ENCODE data around the gene COPS9. TPM values are rescaled to one million over a fixed set of nuclear protein-coding genes. Genes with fewer than 3 reads are reported as not detected.

Gene COPS9
- total RNA-seq, 1 experiment from 2014 or later = 265 TPM

DNA sequence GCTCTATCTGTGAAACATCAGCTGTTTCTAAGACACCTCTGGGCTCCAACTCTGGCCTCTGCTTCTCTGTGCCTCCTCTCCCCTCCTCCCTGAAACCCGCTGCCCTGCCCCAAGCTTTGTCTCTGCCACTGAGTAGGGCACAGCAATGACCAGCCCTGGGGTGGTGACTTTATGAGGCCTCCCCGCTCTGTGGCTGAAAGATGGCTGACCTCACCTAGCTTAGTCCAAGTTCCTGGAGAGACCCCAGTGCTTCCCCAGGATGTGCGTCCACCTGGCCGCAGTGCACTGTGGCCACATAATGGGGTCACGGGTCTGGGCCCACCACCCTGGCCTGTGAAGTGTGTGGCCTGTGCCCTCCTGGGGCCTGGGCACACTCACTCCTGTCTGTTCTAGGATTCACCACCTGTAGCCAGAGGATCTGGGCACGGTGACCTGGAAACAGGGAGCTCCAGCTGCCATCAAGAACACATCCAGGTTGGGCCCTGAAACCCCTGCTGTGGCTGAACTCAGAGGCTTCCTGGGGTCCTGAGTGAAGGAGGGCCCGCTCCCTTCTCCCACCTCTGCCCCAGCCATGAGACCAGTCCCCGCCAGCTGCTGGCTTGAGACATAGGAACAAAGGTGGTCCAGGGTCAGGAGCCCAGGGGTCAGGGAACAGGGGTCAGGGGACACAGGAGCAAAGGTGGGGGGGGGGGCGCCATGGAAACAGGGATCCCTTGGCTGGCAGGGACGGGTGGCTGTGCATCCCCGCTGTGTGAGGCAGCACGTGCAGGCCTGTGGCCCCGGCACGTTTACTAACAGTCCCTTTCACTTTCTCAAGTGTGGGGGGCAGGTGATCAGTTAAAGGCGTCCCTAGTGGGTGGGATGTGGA lies 33.6 kb upstream of the COPS9 start:
- H3K27ac ChIP-seq = no peak overlapping the region
- H3K27me3 ChIP-seq = no peaks in the 10 kb centered on the region
- H3K4me1 ChIP-seq = peaks cover 12% of the 10 kb centered on the region
- H3K9me3 ChIP-seq (replicated peaks) = no peaks in the 10 kb centered on the region; the same call in 1 of the 2 replicates
- no peak overlapping the region for H3K4me3 ChIP-seq
- no peaks in the 10 kb centered on the region for H3K36me3 ChIP-seq
- DNase-seq = no peak

DNA sequence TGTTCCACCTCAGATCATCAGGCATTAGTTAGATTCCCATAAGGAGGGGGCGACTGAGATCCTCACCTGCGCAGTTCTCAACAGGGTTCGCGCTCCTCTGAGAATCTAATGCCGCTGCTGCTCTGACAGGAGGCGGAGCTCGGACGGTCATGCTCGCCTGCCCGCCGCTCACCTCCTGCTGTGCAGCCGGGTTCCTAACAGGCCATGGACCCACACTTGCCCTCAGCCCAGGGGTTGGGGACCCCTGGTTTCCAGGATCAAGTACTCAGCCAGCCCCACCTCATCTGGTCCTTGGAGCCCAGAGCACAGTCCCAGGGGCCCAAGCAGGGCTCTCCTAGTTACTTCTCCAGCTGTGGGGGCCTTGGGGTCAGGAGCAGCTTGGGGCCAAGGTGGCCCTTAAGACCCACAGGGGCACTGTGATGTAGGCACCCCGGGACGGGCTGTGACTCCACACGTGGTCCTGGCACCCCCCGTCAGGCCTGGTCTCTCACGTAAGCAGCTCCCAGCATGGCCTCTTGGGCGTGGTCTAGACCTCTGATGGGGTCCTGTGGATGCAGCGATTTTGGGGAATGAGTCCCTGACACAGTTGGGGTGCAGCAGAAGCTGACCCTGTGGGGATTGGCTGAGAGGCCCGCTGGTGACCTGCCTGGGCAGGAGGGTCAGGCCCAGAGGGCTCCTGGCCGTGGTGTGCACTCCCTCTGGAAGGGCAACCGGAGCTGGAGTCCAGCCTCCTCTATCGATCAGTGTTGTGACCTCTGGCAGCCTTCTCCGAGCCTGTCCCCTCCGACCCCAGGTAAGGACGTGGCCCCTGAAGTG lies 32.6 kb upstream of the COPS9 start:
- H3K9me3 ChIP-seq (replicated peaks) = no peaks in the 10 kb centered on the region; the same call in none of the 2 replicates
- H3K4me1 ChIP-seq = peaks cover 12% of the 10 kb centered on the region
- no peak overlapping the region for H3K4me3 ChIP-seq
- DNase-seq = no peak
- H3K27ac ChIP-seq = no peak overlapping the region
- no peaks in the 10 kb centered on the region for H3K27me3 ChIP-seq
- no peaks in the 10 kb centered on the region for H3K36me3 ChIP-seq

DNA sequence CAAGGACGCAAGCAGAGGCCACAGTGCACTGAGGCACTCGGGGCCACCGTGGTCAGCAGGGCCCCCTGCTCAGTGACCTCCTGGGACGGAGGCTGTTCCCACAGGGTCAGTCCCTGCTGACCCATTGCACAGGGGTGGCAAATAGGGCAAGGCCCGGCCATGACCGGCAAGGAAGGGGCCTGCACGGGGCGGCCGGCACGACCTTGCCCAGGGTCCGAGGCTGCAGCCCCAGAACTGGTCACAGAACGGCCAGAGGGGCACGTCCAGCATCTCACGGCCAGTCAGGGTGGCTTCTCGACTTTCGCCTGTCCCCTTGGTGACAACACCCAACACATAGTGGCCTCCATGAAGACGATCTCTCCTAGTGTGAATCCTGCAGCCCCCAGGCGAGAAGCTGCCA lies 31.9 kb upstream of the COPS9 start:
- Histone ChIP-seq H3K4me3 (no peak overlapping the region), H3K27me3 (no peaks in the 10 kb centered on the region), H3K27ac (no peak overlapping the region), H3K36me3 (no peaks in the 10 kb centered on the region), H3K4me1 (peaks cover 12% of the 10 kb centered on the region), H3K9me3 (replicated peaks) (no peaks in the 10 kb centered on the region; the same call in none of the 2 replicates)
- DNase-seq = no peak

DNA sequence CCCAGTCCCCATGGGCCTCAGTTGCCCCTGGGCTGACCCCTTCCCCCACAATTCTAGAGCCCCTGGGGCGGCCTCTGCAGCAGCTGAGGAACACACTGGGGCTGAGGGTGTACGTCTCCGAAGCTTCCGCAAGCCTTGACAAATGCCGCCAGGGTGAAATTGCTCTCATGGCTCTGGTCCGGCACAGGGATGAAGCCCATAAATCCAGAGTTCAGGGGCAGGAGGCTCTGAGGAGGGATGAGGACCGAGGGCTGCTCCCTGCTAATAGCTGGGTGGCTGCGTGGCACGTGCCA lies 31.4 kb upstream of the COPS9 start:
- peaks cover 12% of the 10 kb centered on the region for H3K4me1 ChIP-seq
- H3K27me3 ChIP-seq = no peaks in the 10 kb centered on the region
- DNase-seq = no peak
- no peak overlapping the region for H3K27ac ChIP-seq
- H3K9me3 ChIP-seq (replicated peaks) = no peaks in the 10 kb centered on the region; the same call in 1 of the 2 replicates
- H3K4me3 ChIP-seq = no peak overlapping the region
- H3K36me3 ChIP-seq = no peaks in the 10 kb centered on the region

DNA sequence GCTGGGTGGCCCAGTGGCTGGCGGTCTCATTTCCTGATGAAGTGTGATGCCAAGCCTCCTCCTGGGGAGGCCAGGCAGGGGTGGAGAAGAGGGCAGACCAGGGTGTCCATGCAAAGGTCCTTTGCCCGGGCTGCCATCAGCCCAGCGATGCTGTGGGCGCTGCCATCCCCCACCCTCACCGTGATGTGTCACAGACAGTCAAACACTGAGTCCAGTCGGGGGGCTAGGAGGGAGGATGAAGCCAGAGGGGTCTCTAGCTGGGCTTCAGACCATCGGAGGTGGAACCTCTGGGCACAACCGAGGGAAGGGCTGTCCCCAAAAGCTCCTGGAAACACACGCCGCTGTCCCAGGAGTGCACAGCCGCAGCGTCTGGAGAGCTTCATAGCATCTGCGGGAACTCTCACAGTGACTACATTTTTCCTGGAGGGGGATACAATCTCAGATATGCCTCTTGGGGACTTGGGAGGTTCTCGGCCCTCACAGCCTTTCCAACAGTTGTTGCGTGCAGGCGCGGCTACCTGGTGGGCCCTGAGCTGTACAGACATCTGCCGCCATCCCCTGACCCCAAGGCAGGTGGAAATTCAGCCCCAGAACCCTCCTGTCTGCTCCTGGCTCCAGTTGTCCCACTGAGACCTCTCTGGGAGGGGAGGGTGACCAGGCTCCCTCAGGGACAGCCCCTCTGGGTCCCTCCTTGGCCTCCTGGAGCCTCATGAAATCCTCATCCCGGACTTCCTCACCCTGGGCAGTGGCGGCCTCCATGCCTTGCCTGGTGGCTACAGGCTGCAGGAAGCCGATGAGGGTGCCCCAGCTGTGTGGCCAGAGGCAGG lies 30.9 kb upstream of the COPS9 start:
- H3K4me3 ChIP-seq = no peak overlapping the region
- peaks cover 12% of the 10 kb centered on the region for H3K4me1 ChIP-seq
- no peaks in the 10 kb centered on the region for H3K27me3 ChIP-seq
- DNase-seq = no peak
- no peaks in the 10 kb centered on the region for H3K36me3 ChIP-seq
- H3K9me3 ChIP-seq (replicated peaks) = no peaks in the 10 kb centered on the region; the same call in 1 of the 2 replicates
- H3K27ac ChIP-seq = no peak overlapping the region

DNA sequence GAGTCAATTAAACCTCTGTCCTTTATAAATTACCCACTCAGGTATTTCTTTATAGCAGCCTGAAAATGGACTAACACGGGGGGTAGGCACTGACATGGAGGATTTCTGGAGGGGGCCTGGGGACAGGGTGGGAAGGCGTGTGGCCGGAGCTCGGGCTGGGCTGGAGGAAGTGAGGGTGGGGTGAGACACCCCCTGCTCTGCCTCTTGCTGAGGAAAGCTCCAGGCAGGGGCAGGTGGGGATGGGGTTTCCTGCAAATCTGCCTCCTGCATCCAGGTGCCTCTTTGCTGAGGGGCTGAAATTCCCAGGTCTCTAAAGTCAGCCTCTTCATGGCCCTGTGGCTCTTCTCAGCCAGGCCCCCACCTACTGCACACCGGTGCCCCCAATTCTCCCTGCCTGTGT lies 30.1 kb upstream of the COPS9 start:
- H3K27me3 ChIP-seq = no peaks in the 10 kb centered on the region
- DNase-seq = no peak
- no peak overlapping the region for H3K27ac ChIP-seq
- H3K4me1 ChIP-seq = peaks cover 12% of the 10 kb centered on the region
- no peaks in the 10 kb centered on the region; the same call in 1 of the 2 replicates for H3K9me3 ChIP-seq (replicated peaks)
- no peak overlapping the region for H3K4me3 ChIP-seq
- no peaks in the 10 kb centered on the region for H3K36me3 ChIP-seq

DNA sequence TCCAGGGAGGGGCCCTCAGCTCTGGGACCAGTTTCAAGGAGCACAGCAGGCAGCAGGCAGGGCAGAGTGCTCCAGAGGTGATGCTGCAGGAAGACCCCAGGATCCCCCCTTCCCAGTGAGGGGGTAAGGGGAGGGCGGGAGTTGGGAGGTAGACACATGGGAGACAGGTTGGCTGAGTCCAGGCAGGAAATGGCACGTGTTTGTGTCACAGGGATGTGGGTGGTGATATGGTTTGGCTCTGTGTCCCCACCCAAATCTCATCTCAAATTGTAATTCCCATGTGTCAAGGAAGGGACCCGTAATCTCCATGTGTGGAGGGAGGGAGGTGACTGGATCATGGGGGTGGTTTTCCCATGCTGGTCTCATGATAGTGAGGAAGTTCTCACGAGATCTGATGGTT lies 29.6 kb upstream of the COPS9 start:
- H3K9me3 ChIP-seq (replicated peaks) = no peaks in the 10 kb centered on the region; the same call in 1 of the 2 replicates
- no peaks in the 10 kb centered on the region for H3K36me3 ChIP-seq
- peaks cover 9% of the 10 kb centered on the region for H3K4me1 ChIP-seq
- DNase-seq = no peak
- no peak overlapping the region for H3K4me3 ChIP-seq
- no peak overlapping the region for H3K27ac ChIP-seq
- no peaks in the 10 kb centered on the region for H3K27me3 ChIP-seq

DNA sequence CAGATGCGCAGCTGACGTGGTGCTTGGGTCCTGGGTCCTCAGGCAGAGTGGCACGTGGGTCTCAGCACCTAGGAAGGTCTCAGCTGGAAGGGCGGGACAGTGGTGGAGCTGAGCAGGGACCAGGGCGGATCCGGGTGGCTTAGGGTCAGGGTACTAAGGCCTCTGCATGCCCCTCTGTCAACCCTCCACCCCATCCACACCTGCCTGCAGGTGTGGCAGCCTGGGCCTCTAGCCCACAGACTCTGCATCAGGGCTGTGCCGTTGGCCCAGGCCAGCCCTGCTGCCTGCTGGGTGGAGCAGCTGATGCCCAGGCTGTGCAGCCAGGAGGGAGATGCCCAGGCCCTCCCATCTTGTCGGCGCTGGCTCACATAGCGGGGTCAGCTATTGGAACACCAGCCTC lies 28.9 kb upstream of the COPS9 start:
- no peak for DNase-seq
- Histone ChIP-seq H3K9me3 (replicated peaks) (no peaks in the 10 kb centered on the region; the same call in 1 of the 2 replicates), H3K27ac (no peak overlapping the region), H3K4me1 (peaks cover 2% of the 10 kb centered on the region; the same call in 1 of the 2 replicates), H3K27me3 (no peaks in the 10 kb centered on the region), H3K36me3 (no peaks in the 10 kb centered on the region), H3K4me3 (no peak overlapping the region)

DNA sequence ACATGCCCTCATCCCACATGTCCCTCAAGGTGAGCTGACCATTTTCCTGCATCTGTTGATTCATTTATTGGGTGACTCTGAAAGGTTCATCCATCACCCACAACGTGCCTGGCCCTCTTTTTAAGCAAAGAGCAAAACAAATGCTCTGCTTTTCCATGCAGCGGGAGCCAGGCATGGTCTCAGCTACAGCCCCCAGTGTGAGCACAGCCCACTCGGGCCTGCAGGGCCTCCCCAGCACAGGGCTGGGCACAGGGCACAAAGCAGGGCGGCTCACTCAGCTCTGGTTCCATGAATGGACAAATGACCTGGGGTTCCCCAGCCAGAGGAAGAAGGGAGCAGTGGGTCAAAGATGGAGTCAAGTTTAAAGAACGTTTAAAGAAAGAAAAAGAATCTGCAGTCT lies 28.5 kb upstream of the COPS9 start:
- H3K4me3 ChIP-seq = no peak overlapping the region
- H3K27me3 ChIP-seq = no peaks in the 10 kb centered on the region
- DNase-seq = no peak
- H3K9me3 ChIP-seq (replicated peaks) = no peaks in the 10 kb centered on the region; the same call in 1 of the 2 replicates
- no peak overlapping the region for H3K27ac ChIP-seq
- H3K4me1 ChIP-seq = no peaks in the 10 kb centered on the region; the same call in 1 of the 2 replicates
- no peaks in the 10 kb centered on the region for H3K36me3 ChIP-seq

DNA sequence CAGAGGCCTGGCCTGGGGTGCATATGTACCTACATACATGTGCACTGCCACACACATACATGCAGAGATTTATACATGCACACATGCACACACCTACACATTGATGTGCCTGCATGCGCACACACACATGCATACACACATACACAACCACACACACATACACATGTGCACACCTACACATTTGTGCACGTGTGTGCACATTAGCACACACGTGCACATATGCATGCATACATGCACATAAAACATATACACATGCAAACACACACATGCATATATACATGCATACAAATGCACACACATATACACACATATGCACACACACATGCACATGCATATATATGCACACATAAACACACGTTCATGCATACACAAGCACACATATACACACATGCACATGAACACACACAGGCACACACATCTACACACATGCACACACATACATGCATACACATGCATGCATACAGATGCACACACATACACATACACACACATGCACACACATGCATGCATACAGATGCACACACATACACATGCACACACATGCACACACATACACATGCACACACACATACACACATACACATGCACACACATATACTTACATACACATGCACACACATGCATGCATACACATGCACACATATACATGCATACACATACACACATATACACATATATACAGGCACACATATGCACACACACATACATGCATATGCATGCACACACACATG lies 27.9 kb upstream of the COPS9 start:
- Histone ChIP-seq H3K4me3 (no peak overlapping the region), H3K9me3 (replicated peaks) (no peaks in the 10 kb centered on the region; the same call in 1 of the 2 replicates), H3K36me3 (no peaks in the 10 kb centered on the region), H3K27ac (no peak overlapping the region), H3K4me1 (no peaks in the 10 kb centered on the region), H3K27me3 (no peaks in the 10 kb centered on the region)
- DNase-seq = no peak

DNA sequence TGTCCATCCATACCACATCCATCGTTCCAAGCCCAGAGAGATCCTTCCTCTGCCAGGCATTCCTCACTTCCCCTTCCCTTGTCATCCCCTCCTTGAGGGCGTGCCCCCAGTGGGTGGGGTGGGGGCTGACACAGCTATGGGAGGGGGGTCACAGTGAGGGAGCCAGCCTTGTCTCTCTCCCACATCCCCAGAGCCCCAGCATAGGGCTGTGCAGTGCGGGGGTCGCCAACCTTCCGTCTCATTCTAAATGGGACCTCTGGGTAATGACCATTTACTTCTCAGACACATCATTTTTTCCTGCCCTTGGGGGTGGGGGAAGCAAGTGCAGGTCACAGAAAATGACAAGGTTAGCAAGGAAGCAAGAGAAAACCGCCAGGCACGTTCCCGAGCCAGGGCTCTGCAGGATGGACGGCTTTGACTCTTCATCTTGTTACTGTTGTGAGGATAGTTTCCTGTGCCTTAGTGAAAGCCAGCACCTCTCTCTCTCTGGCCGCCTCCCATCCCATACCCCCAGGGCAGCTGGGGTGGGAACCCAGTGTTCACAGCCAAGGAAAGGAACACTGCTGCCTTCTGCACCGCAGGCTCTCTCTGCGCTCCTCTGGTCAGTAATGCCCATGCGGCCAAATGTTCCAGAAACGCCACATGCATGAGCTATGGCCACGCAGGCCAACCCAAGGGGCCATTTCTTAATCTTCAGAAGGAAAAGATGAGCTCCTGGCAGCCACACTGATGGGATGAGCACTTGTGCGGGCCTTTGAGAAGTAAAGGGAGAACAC lies 27.0 kb upstream of the COPS9 start:
- no peaks in the 10 kb centered on the region for H3K27me3 ChIP-seq
- H3K4me1 ChIP-seq = no peaks in the 10 kb centered on the region
- no peak overlapping the region for H3K4me3 ChIP-seq
- no peaks in the 10 kb centered on the region for H3K36me3 ChIP-seq
- no peak for DNase-seq
- H3K9me3 ChIP-seq (replicated peaks) = no peaks in the 10 kb centered on the region; the same call in 1 of the 2 replicates
- H3K27ac ChIP-seq = no peak overlapping the region

DNA sequence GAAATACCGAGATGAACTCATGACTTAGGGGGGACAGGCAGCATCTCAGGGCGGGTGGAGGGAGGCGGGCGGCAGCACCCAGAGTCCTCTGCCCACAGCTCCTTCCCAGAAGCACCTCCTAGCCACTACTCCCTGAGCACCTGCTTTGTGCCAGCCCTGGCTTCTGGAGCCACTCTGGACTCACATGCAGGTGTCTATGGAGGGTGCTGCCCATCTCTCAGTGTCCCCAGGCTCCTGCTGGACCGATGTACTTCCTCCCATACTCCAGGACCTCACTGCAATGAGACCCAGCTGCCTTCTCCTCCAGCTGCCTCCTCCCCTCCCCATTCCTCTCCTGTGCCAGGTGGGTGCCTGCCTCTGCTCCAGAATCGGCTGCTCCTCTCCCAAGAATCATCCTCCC lies 26.4 kb upstream of the COPS9 start:
- H3K4me3 ChIP-seq = no peak overlapping the region
- DNase-seq = no peak

DNA sequence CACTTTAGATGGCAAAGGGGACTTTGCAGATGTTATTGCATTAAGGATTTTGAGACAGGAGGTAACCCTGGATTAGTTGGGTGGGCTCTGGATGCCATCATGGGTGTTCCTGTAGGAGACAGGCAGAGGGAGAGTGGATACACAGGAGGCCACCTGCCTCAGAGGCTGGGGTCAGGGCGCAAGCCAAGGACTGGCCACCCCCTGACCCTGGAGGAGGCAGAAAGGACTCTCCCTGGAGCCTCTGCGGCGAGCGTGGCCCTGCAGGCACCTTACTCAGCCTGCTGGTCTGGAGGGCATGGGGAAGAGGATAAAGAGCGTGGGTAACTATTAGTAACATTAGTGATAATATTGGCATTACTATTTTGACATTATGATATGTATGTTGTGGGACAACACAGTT lies 25.9 kb upstream of the COPS9 start:
- Histone ChIP-seq H3K4me3 (no peak overlapping the region), H3K4me1 (no peaks in the 10 kb centered on the region), H3K27me3 (no peaks in the 10 kb centered on the region), H3K9me3 (replicated peaks) (no peaks in the 10 kb centered on the region; the same call in 1 of the 2 replicates), H3K36me3 (no peaks in the 10 kb centered on the region), H3K27ac (no peak overlapping the region)
- no peak for DNase-seq

More for the DNA sequence above, 26.4 kb upstream of the COPS9 start:
- H3K9me3 ChIP-seq (replicated peaks) = no peaks in the 10 kb centered on the region; the same call in 1 of the 2 replicates
- no peaks in the 10 kb centered on the region for H3K27me3 ChIP-seq
- H3K36me3 ChIP-seq = no peaks in the 10 kb centered on the region
- H3K4me1 ChIP-seq = no peaks in the 10 kb centered on the region
- H3K27ac ChIP-seq = no peak overlapping the region
